HG02763 (cell line): ENCODE data around the gene ERCC6L2.

Source experiments
- ATAC-seq: cut with Tn5 transposase; IDR thresholded peaks from one replicate; pipeline ENCODE4 v1.9.1; 2021; ENCODE audit warnings: mild to moderate bottlenecking, moderate library complexity; ENCODE audit not compliant: unreplicated experiment

Gene ERCC6L2

GRCh38 chr9:95875305-95876137 is at the start of gene ERCC6L2:
Gene ERCC6L2, plus strand, starts transcription at chr9:95875691. Its CDS starts 348 bp downstream, at chr9:95876039.
- ATAC-seq, result peak; percentile 88

- ATAC-seq, result no peak
Observed at GRCh38 chr9:95826183-95826838, 49.2 kb upstream of the ERCC6L2 start.

GRCh38 chr9:95830768-95831167 is 44.7 kb upstream of the ERCC6L2 start:
- no peak for ATAC-seq

GRCh38 chr9:95831810-95832209 is 43.7 kb upstream of the ERCC6L2 start:
- ATAC-seq, result no peak

GRCh38 chr9:95833546-95834178 is 41.8 kb upstream of the ERCC6L2 start:
- ATAC-seq, result no peak

- no peak for ATAC-seq
Observed at GRCh38 chr9:95834281-95834907, 41.1 kb upstream of the ERCC6L2 start.

- ATAC-seq, result no peak
Observed at GRCh38 chr9:95835393-95835792, 40.1 kb upstream of the ERCC6L2 start.

GRCh38 chr9:95836072-95836471 is 39.4 kb upstream of the ERCC6L2 start:
- no peak for ATAC-seq

- no peak for ATAC-seq
Observed at GRCh38 chr9:95839012-95839411, 36.5 kb upstream of the ERCC6L2 start.

- no peak for ATAC-seq
Observed at GRCh38 chr9:95840074-95840473, 35.4 kb upstream of the ERCC6L2 start.

- no peak for ATAC-seq
Observed at GRCh38 chr9:95841377-95841776, 34.1 kb upstream of the ERCC6L2 start.

- no peak for ATAC-seq
Observed at GRCh38 chr9:95845751-95846150, 29.7 kb upstream of the ERCC6L2 start.

GRCh38 chr9:95848764-95849163 is 26.7 kb upstream of the ERCC6L2 start:
- ATAC-seq, result no peak

GRCh38 chr9:95852059-95853032 is 23.1 kb upstream of the ERCC6L2 start:
- peak; percentile 91 for ATAC-seq

- ATAC-seq, result no peak
Observed at GRCh38 chr9:95854386-95855020, 21.0 kb upstream of the ERCC6L2 start.

GRCh38 chr9:95855961-95856360 is 19.5 kb upstream of the ERCC6L2 start:
- ATAC-seq, result no peak

GRCh38 chr9:95857124-95857523 is 18.4 kb upstream of the ERCC6L2 start:
- no peak for ATAC-seq

GRCh38 chr9:95857896-95858295 is 17.6 kb upstream of the ERCC6L2 start:
- no peak for ATAC-seq

- ATAC-seq, result no peak
Observed at GRCh38 chr9:95862343-95862742, 13.1 kb upstream of the ERCC6L2 start.
